HepG2 (cell line): ENCODE data around the gene ARHGAP5. TPM values are rescaled to one million over a fixed set of nuclear protein-coding genes. Genes with fewer than 3 reads are reported as not detected.

Source experiments
- BRF2 ChIP-seq: sonication (generic); formaldehyde crosslinking; IDR thresholded peaks from 2 replicates; pipeline ENCODE4 v1.8.1; 2022; ENCODE audit warnings: mild to moderate bottlenecking, missing genetic modification reagents
- KIAA2018 ChIP-seq: sonication (generic); formaldehyde crosslinking; IDR thresholded peaks from 2 replicates; pipeline ENCODE4 v1.5.0; 2020; ENCODE audit warnings: mild to moderate bottlenecking, missing genetic modification reagents, borderline replicate concordance
- NKX3-1 ChIP-seq: sonication (generic); formaldehyde crosslinking; IDR thresholded peaks from 2 replicates; pipeline ENCODE4 v1.5.0; 2020; ENCODE audit warnings: missing genetic modification reagents
- POLR2AphosphoS2 ChIP-seq: IDR thresholded peaks from 2 replicates; pipeline ENCODE4 v1.6.1; 2011; ENCODE audit warnings: low read depth, low read length, improper control_type of control experiment
- SMAD9 ChIP-seq: sonication (generic); formaldehyde crosslinking; IDR thresholded peaks from 2 replicates; pipeline ENCODE4 v1.5.1; 2020; ENCODE audit warnings: mild to moderate bottlenecking, missing genetic modification reagents
- ZHX2 ChIP-seq, 2 experiments: sonication (generic) in 1 of 2; formaldehyde crosslinking in 1 of 2; IDR thresholded peaks; 2 replicates each; pipeline versions ENCODE4 v1.6.1 to v1.9.0; 2014 to 2022; ENCODE audit warnings: antibody characterized with exemption in 1 of 2, borderline replicate concordance in 1 of 2, inconsistent platforms in 1 of 2, low read depth in 1 of 2, missing genetic modification reagents in 1 of 2
- ZNF770 ChIP-seq: sonication (generic); formaldehyde crosslinking; IDR thresholded peaks from 2 replicates; pipeline ENCODE4 v1.5.0; 2020; ENCODE audit warnings: mild to moderate bottlenecking, missing genetic modification reagents
- ZNF782 ChIP-seq: sonication (generic); formaldehyde crosslinking; IDR thresholded peaks from 2 replicates; pipeline ENCODE4 v1.4.0; 2020; ENCODE audit warnings: missing genetic modification reagents, mild to moderate bottlenecking, borderline replicate concordance
- polyA plus RNA-seq, 8 experiments: library from polyadenylated mRNA; depleted of rRNA in 3 of 8; stranded (reverse) in 7 of 8; unstranded in 1 of 8; fragments of >200 nt; fragmentation: Illumina TruSeq in 4 of 8; extraction: Trizol in 4 of 8; gene quantifications; 2 replicates each; pipeline versions ENCODE4 v1.2.1 to v1.2.3, GENCODE V29; 2011 to 2016; ENCODE audit warnings: low read depth in 4 of 8, missing spikeins in 1 of 8, mixed read lengths in 1 of 8; ENCODE audit not compliant: insufficient read depth in 1 of 8
- total RNA-seq, 5 experiments: library from RNA; depleted of rRNA; stranded (reverse); fragments of >200 nt; fragmentation: Illumina TruSeq; extraction: Trizol; gene quantifications; 2 replicates each; pipeline ENCODE4 v1.2.3, GENCODE V29; 2016; ENCODE audit warnings: low read depth in 1 of 5

ARHGAP5 gene
- total and polyA plus RNA-seq, 2 of the 13 experiments (the other 11 are each of a cell fraction or from before 2014, with no cell fraction given), result 33.7 to 144 TPM

- TF ChIP-seq KIAA2018 (CRISPR knock-in tag) (no peak), ZHX2 (IDR thresholded peaks at IDR 0.05; ENCODE audit: low read depth) (peak; percentile 40), ZHX2 (CRISPR knock-in tag; IDR thresholded peaks at IDR 0.05; ENCODE audit: borderline replicate concordance) (0 out of 2 replicates have a peak, but pooled peaks have one; percentile 59), POLR2AphosphoS2 (no peak), NKX3-1 (CRISPR knock-in tag) (peak; percentile 97), ZNF782 (CRISPR knock-in tag) (peak; percentile 98; the same call in 1 of the 2 replicates), SMAD9 (CRISPR knock-in tag) (peak; percentile 82), BRF2 (peak; percentile 100), ZNF770 (CRISPR knock-in tag) (peak; percentile 38; the same call in 1 of the 2 replicates)
These were observed 126.1 kb downstream of the ARHGAP5 start, which contains the start of gene RNU6-8 (continued) for GRCh38 chr14:32202998-32203882.
